WI38 (cell line): ENCODE measurements around the gene PCSK5.

Source experiments
- H3K4me3 ChIP-seq: 2 replicates; pipeline ENCODE4 v1.5.1; 2011; ENCODE audit warnings: low read depth, mild to moderate bottlenecking, control low read depth, low read length
- TF ChIP-seq, protein P1 (sequence below): IDR thresholded peaks from 2 replicates; pipeline ENCODE4 v1.5.1; 2012; ENCODE audit warnings: low read depth, mild to moderate bottlenecking, control low read depth, low read length

Gene PCSK5

DNA sequence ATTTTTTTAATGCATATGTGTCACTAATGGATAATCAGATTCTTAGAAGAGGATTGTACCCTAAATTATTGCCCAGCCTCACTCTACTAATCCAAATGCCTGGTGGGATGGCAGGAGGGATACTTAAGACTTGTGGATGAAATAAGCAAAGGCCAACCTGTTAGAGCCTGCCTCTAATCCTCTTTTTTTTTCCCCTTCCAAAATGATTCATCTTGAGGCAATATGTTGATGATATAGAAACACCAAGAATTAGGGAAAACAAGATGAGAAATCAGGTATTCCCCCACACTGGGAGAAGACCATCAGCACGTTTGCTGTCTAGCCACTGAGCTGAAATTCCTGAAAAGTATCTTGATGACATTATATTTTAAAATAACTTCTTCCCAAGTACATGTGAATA is 451.7 kb downstream of the PCSK5 start:
- TF ChIP-seq, protein P1, sequence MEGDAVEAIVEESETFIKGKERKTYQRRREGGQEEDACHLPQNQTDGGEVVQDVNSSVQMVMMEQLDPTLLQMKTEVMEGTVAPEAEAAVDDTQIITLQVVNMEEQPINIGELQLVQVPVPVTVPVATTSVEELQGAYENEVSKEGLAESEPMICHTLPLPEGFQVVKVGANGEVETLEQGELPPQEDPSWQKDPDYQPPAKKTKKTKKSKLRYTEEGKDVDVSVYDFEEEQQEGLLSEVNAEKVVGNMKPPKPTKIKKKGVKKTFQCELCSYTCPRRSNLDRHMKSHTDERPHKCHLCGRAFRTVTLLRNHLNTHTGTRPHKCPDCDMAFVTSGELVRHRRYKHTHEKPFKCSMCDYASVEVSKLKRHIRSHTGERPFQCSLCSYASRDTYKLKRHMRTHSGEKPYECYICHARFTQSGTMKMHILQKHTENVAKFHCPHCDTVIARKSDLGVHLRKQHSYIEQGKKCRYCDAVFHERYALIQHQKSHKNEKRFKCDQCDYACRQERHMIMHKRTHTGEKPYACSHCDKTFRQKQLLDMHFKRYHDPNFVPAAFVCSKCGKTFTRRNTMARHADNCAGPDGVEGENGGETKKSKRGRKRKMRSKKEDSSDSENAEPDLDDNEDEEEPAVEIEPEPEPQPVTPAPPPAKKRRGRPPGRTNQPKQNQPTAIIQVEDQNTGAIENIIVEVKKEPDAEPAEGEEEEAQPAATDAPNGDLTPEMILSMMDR: no peak
- no peak overlapping the region for H3K4me3 ChIP-seq

DNA sequence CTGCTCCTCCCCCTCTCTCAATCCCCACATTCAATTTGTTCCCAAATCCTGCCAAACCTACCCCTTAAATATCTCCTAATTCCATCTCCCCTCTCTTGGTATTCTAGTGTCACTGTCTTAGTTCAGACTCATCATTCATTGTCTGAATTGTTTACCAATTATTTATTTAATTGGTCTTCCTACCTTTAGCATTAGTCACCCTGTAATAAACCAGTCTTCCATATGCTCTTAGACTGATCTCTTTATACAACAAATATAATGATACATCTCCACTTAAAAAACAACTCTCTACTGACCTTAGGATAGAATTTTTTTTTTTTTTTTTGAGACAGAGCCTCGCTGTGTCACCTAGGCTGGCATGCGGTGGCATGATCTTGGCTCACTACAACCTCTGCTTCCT is 452.4 kb downstream of the PCSK5 start:
- TF ChIP-seq, protein P1: no peak
- no peak overlapping the region for H3K4me3 ChIP-seq

DNA sequence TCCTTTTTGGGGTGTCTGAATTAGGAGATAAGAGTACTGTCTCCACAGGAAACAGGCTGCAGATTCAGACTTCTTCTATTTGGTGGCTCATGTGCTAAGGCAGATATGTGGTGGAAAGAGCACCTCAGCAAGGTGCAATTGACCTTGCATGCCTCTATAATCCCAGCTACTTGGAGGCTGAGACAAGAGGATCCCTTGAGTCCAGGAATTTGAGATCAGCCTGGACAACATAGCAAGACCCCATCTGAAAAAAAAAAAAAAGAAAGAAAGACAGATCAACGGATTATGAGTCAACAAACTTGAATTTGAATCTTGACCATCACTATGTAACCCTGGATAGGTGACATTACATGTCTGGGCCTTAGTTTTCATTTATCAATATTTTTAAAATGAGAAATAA is 459.4 kb downstream of the PCSK5 start:
- TF ChIP-seq, protein P1: no peak
- no peak overlapping the region for H3K4me3 ChIP-seq

DNA sequence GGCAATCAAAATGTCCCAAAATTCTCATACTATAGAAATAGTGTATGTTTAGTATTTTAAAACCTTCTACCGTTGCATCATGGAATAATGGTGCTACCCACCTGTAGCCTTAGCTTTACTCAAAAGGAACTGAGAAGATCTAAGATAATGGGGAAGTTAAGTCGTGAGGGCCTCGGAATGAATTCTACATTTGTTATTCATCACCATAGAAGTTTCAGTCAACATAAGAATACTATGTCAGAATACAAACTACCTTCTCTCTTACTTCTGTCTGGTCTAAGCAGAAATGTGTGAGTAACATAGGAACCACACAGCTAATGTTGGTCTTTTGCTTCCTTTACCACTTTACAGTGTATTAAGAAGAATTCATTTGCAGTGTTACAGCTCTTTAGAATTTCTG is 460.5 kb downstream of the PCSK5 start:
- no peak overlapping the region for H3K4me3 ChIP-seq
- TF ChIP-seq, protein P1: no peak

DNA sequence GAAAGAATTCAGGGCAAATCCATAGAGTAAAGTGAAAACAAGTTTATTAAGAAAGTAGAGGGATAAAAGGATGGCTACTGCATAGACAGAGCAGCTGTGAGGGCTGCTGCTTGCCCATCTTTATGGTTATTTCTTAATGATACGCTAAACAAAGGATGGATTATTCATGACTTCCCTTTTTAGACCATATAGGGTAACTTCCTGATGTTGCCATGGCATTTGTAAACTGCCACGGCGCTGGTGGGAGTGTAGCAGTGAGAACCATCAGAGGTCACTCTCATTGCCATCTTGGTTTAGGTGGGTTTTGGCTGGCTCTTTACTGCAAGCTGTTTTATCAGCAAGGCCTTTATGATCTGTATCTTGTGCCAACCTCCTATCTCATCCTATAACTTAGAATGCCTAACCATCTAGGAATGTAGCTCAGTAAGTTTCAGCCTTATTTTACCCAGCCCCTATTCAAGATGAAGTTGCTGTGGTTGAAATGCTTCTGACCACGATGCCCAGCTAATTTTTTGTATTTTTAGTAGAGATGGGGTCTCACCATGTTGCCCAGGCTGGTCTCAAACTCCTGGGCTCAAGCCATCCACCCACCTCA is 461.6 kb downstream of the PCSK5 start:
- TF ChIP-seq, protein P1: no peak
- H3K4me3 ChIP-seq: no peak overlapping the region

DNA sequence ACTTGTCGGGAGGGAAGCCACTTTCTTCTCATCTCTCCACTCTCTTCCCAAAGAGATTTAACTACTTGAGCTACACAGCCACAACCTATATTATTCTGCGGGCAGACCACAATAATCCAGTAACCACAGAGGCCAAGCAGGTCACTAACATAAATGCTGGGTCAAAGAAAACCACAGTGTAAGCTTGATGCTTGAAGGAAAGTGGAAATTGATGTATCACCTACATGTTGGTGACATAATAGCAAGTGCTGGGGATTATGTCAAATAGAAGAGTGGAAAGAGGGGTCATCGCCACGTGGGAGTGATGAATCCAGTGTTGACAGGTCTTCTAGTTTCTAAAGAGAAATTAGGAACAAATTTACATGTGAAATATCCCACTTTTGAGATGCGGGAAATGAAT is 462.8 kb downstream of the PCSK5 start:
- TF ChIP-seq, protein P1: no peak
- no peak overlapping the region for H3K4me3 ChIP-seq

DNA sequence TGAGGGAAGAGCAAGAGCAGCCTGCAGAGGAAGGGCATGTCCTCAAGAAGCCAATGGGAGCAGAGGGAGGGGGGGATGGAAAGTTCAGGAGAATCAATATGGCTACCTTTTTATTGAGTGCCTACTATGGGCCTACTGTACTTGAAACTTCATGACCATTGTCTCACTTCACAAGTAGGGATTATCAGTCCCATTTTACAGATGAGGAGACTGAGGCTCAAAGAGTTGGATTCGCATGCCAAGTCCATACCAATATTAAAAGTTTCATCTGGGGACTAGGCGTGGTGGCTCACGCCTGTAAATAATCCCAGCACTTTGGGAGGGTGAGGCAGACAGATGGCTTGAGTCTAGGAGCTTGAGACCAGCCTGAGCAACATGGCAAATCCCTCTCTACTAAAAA is 463.7 kb downstream of the PCSK5 start:
- H3K4me3 ChIP-seq: no peak overlapping the region
- TF ChIP-seq, protein P1: no peak
